ENCODE results near the gene CELSR3.

Gene CELSR3

GRCh38 chr3:48660800-48661400 is 1.8 kb downstream of the CELSR3 start:
- DNase-seq, result no peak

GRCh38 chr3:48656841-48657281 is 5.8 kb downstream of the CELSR3 start:
- DNase-seq, result peak; percentile 20

GRCh38 chr3:48656061-48656840 is 6.4 kb downstream of the CELSR3 start:
- DNase-seq, result peak; percentile 80

GRCh38 chr3:48655606-48656005 is 7.1 kb downstream of the CELSR3 start:
- DNase-seq, result peak; percentile 56

- no peak for DNase-seq
Observed at GRCh38 chr3:48655063-48655462, 7.6 kb downstream of the CELSR3 start.

DNA sequence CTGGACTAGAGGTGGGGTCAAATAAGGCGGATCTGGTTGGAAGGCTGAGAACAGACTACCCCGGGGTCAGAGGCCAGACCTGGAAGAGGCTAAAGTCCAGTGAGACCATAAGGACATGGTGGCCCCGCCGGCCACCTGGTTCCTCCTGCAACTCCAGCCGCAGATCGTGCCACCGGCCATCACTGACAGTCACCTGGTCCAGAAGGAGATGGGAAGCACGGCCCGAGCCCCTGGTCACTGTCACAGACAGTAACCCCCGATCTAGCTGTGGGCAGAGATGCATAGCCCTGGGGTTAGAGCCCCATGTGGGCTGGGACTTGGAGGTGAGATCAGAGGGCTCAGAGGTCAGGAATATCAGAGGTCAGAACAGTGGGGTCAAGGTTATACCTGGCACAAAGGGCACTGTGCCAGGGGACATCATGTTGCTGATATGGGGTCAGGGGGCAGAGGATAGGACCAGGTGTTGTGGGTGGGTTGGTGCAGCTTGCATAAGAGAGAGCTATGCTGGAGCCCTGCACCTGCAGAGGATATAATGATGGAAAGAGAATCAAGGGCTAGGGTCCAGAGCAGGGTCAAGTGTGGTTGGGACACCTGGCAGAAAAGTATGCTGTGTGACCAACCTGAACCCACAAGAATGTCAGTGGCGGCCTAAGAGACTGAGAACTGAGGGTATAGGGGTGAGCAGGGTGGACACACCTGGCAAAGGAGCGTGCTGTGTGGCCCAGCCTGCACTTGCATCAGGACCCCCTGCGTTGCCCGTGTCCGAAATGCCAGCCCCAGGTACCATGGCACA is 9.6 kb downstream of the CELSR3 start:
- DNase-seq, result no peak

DNA sequence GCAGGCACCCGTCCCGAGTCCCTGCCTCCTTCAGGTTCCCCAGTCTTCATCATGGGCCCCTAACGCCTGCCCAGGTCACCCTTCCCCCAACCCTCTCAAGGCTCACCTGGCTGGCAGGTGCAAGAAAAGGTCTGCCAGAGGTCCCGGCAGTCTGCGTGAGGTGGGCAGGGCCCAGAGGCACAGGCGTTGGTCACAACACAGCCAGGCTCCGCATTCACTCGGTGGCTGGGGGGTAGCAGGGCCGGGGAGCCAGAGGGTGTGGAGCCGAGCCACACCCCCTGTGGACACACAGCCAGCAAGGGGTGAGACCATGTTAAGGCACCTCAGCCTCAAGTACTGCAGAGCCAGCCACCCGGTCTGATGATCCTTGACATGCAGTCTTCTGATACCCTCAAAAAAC is 10.9 kb downstream of the CELSR3 start:
- no peak for DNase-seq

DNA sequence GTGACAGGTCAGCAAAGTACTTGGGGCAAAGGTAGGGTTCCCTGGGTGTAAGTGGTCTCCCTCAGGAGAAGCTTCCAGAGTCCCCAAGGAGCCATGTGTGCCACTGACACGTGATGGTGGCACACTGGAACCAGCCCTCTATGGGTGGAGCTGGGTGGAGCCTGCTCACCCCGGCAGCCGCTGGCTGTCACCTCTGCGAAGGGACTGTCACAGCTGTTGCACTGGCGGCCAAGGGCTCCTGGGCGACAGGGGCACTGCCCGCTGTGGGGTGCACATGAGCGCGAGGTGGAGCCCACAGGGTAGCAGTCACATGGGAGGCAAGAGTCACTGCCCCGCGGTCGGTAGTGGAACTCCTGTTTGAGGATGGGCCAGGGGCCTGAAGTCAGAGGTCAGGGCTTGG is 12.0 kb downstream of the CELSR3 start:
- DNase-seq, result no peak

DNA sequence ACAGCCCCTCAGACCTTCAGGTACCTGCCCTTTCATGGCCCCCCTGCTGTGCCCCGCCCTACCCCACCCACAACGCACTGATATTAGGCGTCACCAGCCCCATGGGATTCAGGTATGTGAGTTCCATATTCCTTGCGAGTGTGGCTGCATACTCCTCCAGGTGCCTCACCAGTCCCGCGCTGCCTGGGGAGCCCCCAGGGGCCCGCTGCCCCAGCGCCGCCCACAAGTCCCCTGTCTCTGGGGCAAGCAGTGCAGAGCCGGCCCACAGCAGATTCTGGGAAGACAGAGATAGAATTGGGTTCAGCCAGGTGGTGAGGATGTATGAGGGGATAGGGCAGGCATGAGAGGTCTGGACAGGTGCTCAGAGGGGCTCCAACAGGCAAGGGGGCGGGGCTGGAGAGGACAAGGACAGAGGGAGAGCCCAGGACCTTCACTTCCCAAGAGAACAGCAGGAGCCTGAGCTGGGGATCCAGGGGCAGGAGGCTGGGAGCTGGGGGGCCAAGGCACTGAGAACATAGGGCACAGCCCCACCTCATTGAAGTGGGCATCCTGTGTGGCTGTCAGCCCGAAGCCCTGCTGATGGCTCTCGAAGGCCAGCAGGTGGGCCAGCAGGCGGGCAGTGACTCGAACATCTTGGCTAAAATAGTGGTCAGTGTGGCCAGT is 14.4 kb downstream of the CELSR3 start:
- no peak for DNase-seq

DNA sequence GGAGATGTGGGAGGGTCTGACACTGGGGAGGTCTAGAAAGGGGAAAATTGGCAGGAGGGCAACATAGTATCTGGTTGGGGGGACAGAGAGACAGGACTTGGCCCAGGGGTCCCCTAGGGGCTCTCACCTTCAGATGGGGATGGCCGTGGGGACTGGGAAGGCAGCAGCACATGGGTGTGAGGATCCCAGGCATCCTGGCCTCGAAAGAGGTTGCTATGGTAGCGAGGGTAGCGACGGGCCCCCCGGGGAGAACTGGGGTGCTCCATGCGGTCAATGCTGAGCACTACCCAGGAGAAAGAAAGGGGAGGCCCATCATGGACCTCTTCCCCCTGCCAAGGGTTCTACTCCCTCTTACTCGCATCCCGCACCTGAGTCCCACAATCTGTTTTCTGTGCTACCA is 15.0 kb downstream of the CELSR3 start:
- DNase-seq, result no peak

- no peak for DNase-seq
Observed at GRCh38 chr3:48644898-48645760, 17.6 kb downstream of the CELSR3 start.

GRCh38 chr3:48642605-48643004 is 20.1 kb downstream of the CELSR3 start:
- DNase-seq, result no peak

DNA sequence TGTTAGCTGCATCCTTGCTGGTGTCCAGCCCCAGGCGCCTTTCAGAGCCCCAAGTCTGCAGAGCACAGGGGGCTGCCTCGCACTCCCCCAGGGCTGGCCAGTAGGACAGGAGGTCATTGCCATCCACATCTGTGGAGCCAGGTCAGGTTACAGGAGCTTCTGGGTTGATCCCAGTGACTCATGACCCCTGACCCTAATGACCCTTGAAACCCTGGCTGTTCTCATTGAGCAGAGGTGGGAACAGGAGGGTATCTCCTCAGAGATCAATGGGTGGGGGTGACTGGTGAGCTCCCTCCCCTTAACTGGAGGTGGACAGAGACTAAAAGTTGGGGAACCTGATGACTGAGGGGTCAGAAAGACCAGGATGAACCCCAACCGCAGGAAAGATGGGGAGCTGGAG is 21.3 kb downstream of the CELSR3 start:
- no peak for DNase-seq

- no peak for DNase-seq
Observed at GRCh38 chr3:48639944-48640606, 22.6 kb downstream of the CELSR3 start.

- no peak for DNase-seq
Observed at GRCh38 chr3:48637305-48637704, 25.4 kb downstream of the CELSR3 start.

- DNase-seq, result no peak
Observed at GRCh38 chr3:48636149-48636655, 26.5 kb downstream of the CELSR3 start.

- DNase-seq, result peak; percentile 90
Observed at GRCh38 chr3:48635222-48636021, 27.3 kb downstream of the CELSR3 start, which contains the start of gene SLC26A6. Gene SLC26A6, minus strand, starts transcription at chr3:48635461. Its CDS starts 68 bp downstream, at chr3:48635393.

DNA sequence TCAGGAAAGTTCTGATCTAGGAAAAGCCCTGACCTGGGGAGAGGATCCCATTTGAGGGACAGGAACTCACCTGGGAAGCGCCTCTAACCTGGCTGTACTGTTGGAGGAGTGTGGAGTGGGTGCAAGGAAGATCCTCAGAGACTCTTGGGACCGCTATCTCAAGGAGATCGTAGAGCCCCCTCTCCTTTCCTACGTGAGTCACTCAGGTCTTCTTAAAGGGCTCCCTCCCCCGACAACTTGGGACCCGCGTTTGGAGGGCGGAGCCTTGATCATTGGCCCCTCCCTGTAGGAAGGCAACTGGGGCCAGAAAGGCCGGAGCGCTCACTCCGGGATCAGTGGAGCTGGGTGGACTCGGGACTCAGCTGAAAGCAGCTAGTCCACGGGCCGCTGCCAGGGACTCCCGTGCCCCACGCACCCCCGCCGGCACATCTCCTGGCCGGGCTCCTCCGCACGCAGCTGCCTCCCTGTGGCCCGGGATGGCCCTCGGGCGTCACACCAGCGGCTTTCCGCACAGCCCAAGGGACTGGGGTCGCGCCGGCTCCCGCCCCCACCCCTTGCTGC is 27.9 kb downstream of the CELSR3 start:
- peak; percentile 30 for DNase-seq

- DNase-seq, result no peak
Observed at GRCh38 chr3:48633743-48634142, 28.9 kb downstream of the CELSR3 start.

DNA sequence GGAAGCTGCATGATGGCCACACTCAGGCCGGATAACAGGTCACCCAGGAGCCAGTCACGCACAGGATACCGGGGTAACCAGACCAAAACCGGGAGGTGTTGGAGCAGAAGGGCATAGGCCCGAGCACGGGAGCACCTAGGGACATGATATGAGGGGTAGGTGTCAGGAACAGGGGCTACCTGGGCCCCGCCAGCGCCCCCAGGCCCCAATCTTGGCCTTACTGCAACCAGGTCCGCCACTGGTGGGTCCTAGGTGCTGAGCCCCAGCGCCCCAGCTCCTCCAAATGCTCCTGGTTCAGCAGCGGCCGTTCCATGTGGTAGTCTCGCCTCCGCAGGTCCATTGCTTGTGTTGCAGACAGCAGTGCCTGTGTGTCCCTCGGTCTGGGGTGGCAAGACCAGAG is 29.4 kb downstream of the CELSR3 start:
- DNase-seq, result no peak

Measured in activated CD4-positive, alpha-beta T cell treated with anti-CD3 and anti-CD28 coated beads, Interleukin-2, amount 50 U/mL, for 1 hour (primary cell).